LoVo (cell line): ENCODE data around the gene TTLL1.
"Not testable (repeated sequence)": the region's sequence is repeated elsewhere in the genome, so short reads cannot be mapped to it uniquely, and the experiment has no call there.

Experiments used
- DNase-seq: peaks from one replicate; pipeline ENCODE4 v3.0.0-alpha.2; 2016; ENCODE audit warnings: low spot score

TTLL1 gene

DNA sequence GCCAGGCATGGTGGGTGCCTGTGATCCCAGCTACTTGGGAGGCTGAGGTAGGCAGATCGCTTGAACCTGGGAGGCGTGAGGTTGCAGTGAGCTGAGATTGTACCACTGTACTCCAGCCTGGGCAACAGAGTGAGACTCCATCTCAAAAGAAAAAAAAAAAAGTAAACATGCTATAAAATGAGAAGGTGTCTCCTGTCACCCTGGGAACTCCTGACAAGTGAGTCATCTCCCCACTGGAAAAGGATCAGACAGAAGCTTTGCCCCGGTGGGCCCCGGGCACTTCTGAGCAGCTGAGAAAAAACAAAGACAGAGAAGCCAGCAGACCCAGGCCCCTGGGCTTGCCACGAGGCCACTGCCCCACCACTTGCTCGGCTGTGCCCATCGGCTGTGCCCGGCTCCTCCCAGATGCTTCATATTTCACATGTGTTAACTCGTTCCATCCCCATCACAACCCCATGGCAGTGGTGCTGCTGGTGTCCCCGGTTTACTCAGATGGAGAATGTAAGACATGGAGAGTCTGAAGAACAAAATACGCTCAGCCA lies 22.3 kb downstream of the TTLL1 start:
- DNase-seq = peak; percentile 45

DNA sequence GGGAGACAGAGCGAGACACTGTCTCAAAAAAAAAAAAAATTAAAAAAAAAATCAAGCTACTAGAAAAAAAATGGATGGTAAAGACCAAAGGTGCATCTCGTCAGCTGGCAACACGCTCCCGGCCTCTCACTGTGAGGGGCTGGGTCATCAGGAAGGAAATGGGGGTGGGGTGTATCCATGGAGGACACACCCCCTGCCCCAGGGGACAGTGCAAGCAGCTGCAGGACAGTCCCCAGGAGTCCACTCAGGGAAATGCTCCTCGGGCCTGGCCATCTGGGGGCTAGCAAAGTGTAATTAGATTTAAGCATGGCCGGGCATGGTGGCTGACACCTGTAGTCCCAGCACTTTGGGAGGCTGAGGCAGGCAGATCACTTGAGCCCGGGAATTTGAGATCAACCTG lies 23.1 kb downstream of the TTLL1 start:
- no peak for DNase-seq

DNA sequence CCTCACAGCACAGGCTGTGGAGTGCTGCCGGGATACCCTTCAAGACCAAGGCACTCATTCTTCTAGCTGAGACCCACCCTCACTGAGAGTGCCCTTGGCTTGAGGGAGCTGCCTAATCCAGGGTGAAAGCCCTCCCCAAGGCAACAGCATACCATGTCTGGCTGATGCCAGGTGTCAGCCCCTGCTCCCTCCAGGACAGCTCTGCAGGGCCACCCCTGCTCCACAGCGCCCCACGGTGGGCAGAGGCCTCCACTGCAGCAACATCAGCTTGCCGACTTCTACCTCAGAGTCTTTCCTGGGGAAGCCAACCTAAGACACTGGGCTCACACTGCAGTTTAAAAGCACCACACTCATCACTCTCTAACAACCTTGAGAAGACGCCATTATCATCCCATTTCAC lies 29.0 kb downstream of the TTLL1 start:
- no peak for DNase-seq

DNA sequence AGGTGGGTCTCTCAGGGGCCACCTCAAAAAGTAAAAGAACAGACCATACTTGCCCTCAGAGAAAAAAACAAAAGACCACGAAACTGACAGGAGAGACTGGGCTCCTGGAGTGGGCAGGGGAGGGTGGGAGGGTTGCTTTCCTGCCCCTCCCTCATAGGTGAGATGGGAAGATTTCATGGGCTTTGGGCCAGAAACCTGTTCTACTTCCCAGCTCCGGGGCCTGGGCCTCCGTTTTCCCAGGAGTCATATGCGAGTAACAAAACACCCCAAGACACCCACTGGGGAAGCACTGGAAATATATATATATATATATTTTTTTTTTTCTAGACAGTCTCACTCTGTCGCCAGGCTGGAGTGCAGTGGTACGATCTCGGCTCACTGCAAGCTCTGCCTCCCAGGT lies 31.6 kb downstream of the TTLL1 start:
- no peak for DNase-seq

DNA sequence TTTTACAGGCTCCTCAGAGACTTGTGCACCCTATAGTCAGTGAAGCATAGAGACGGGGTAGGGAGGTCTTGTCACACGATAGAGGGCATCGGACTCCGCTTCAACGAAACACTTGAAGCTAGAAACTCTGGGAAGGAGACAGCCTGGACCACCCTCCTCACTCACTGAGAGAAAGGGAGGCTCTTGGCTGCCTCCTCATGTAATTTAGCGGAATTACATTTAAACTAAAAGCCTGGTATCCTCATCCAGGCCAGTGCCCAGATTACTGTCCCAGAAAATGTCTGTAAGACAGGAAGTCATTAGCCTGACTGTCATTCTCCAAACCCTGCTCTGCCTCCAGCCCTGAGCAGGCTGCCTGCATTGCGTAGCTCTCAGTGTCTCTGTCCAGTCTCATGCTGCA lies 36.0 kb downstream of the TTLL1 start:
- DNase-seq = no peak

DNA sequence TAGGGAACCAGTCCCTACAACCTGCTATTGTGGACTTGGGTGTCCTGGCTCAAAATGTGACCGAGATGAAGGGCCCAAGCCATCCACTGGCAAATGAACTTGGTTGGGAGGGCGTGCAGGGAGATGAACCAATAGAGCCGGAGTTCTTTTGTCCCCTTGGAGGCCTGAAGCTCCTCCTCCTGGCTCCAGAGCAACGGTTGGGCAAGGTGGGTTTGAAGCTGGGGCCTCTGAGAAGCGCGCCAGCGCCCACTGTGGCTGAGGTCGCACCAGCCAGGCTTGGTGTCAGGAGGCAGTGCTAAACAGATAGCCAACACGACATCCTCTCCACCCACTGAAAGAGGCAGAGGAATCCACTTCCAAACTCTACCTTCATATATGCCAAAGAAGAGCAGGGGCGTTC lies 38.2 kb downstream of the TTLL1 start:
- DNase-seq = no peak

DNA sequence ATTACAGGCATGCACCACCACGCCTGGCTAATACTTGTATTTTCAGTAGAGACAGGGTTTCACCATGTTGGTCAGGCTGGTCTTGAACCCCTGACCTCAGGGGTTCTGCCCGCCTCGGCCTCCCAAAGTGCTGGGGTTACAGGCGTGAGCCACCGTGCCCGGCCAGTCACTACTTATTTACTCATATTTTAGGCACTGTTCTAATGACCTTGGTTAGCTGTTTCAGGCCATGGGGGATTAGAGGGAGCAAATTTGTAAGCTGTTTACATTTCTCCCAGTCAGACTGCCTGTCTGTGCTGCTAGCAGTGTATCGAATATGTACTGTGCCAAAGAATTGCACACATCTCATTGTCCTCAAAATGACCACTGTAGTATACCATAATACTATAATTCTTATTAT lies 41.6 kb downstream of the TTLL1 start:
- no peak for DNase-seq

DNA sequence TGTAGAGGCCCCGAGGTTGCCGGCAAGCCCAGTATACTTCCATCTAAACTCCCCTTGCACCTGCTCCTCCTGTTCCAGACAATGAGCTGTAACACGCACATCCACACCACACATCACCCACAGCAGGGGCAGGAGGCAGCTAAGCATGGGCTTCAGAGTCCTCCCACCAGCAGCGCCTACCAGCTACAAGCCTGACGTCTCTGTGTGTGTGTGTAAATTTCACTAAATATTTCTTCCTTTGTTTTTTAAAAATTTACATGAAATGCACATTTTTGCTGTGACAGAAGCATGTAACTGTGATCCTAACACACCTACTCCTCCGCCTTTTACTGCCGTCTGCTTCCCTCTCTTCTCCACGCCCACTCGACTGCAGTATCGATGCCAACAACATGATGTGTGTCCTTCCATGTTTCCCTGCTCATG lies 44.9 kb downstream of the TTLL1 start:
- DNase-seq = no peak

DNA sequence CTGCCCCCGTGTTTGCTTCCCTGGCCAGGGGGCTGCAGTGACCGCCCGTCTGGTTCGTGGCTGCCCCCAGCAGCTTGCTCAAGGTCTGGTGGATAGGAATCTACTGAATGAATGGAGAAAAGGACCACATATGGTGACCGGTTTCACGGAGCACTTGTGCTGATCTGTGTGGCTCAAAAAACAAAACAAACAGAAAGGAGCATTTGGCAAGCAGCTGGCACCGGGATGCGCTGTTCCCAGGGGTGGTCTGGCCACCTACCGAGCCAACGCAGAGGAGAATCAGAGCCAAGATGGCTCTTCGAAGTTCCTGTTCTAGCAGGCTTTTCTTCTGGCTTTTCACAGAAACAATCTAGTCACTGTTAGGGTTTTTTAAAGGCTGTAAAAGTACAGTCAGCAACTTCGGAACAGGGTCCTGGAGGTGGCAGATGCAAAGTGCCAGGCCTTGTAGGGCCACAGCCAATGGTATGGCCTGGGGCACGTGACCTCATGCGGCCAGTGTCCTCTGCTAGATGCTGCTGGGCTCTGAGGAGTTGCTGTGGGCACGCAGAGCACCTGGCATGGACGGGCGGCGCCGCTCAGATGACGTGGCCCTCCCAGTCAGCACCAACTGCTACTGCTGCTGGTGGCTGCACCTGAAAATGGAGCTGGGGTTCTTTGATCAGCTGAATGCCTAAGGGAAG lies 47.0 kb downstream of the TTLL1 start:
- DNase-seq = no peak

DNA sequence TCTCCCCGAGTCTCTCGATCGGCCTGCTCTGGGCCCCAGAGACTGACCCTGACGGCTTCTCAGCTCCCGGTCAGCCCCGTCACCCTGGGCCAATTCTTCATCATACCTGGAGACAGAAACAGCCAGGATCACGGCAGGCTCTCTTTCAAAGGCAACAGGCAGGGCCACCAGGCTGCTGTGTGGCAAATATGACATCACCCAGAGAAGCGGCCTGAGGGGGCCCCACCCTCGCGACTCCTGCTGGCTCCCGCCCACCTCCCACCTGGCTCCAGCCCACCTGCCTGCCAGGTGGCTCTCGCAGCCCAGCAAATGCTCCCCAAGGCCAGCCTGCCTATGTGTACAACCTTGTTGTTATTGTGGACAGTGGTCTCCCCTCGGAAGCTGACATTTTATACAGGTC lies 49.4 kb downstream of the TTLL1 start:
- no peak for DNase-seq

DNA sequence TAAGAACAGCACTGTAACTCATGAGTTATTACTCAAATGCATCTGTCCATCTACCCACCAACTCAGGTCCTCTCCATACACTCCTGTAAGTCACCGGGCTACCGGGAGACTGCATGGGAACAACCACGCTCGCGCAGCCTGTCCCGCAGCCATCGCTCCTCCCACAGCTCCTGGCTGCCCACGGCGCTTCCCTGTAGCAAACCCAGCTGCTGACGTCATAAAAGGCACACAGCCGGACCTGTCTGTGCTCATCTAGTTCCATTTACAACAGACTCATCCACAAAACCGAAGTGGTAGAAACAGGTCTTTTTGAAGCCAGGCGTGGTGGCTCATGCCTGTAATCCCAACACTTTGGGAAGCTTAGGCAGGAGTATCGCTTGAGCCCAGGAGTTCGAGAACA lies 50.9 kb downstream of the TTLL1 start:
- no peak for DNase-seq

DNA sequence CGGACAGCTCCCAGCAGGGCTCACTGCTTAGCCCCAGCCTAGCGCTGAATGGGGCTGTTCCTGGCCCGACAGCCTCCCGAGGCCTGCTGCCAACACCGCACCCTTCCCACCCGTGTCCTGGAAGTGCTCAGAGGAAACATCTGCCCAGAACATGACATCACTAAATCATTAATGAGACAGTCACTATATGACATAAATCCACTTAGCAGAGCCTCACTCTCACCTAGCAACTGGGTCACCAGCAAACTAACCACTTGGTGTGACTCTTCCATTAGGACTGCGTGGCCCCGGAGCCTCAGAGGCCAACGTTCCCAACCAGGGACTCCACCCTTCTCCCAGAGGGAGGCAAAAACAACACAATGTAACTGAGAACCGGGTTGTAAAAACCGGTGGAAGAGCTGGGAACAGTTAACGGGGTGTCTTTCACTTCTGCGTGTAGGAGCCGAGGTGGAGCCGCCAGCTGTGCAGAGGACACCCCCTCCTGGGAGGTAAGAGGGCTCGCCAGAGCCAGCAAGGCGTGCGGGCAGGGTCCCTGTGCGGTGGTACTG lies 52.8 kb downstream of the TTLL1 start:
- no peak for DNase-seq

DNA sequence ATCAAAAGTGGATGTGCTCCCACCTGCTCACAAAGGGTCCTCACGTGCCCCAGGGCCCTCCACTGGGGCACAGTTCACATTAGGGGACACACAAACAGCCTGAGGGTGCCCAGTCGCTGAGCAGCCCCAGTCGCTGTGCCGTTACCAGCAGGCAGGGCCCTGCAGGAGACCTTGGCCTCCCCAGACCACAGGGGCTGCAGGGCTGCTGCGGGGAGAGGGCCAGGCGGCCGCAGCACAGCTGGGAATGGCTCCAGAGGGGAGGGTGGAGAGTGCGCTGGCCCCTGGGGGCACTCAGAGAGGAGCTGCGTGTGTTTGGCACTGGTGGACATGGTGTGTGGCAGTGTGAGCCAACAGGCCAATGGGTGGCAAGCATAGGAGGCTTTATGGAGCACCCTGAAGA lies 53.9 kb downstream of the TTLL1 start:
- no peak for DNase-seq

DNA sequence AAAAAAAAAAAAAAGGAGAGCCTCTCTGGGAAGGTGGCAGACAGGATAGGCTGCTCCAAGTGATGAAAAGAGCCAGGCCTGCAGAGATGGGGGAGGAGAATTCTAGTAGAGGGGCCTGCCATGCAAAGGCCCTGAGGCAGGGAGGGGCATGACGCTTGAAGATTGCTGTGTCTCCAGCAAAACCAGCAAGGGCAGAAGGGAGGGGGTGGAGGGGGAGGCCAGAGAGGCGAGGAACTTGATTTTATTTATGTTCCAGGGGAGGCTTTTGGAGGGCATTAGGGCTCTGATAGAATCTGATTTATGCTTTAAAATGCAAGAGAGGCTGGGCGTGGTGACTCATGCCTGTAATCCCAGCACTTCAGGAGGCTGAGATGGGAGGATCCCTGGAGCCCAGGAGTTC lies 57.6 kb downstream of the TTLL1 start:
- no peak for DNase-seq

DNA sequence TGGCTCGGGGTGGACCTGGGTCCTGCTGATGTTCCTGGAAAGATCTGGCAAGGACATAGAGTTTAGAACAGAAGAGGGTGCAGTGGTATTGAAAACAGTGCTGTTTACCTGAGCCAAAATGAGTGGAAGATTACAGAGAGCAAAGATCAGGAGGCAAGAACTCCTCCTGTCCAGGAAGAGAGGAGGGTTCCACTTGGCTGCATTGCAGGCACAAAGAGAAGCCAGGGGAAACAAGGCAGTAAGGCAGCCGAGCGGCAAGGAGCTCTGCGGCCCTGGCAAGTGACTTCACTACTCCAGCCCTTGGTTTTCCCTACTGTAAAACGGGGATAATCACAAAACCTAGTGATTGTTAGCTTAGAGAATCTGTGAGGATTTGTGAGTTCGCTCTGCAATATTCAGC lies 70.6 kb downstream of the TTLL1 start:
- no peak for DNase-seq

DNA sequence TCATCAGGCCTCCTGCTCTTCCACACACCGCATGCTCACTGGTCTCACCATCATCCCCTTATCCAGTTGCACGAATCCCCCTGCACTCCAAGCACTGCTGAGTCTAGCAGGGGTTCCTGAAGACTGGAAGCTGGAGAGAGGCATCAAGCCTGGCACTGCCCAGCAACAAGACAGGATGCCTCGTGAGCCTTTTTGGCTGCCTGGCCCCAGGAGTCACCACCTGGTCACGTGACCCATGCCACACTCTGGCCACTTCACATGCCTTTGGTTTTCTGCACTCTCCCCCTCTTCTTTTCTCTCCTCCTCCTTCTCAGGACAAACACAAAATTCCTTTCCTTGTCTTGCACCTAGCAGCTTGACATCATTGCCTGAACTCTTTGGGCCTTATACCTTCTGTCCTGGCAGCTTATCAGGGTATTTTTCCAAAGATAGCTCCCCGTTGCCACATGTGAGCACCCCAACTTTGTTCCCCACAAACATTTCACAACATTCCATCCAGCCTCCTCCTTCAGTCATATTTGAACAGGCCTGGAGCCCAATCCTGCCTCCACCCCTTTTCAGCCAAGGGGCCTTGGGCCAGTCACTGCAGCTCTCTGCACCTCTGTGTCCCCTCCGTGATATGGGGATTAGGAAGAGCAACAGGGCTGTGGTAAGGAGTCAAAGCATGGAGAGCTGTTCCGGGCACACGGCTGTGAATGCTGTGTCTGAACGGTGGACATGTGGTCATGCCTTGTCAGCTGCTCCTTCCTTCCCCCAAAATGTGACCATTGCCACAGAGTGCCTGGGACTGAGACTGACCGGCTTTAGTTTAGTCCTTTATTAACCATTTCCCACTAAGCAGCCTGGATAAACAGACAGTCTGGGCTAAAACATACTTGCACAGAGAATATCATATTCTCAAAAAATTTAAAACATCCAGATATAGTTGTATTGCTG lies 71.4 kb downstream of the TTLL1 start:
- DNase-seq = no peak

DNA sequence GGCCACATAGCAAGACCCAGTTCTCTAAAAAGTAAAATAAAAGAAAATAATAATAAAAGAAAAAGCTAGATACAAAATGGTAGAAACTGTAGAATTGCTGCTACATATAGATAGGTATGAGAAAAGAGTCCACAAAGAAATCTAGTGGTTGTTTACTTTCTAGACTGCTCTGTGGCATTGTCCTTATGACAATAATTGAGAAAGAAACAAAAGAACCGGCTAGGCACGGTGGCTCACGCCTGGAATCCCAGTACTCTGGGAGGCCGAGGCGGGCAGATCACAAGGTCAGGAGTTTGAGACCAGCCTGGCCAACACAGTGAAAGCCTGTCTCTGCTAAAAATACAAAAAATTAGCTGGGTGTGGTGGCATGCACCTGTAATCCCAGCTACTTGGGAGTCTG lies 73.0 kb downstream of the TTLL1 start:
- DNase-seq = not testable (repeated sequence)

DNA sequence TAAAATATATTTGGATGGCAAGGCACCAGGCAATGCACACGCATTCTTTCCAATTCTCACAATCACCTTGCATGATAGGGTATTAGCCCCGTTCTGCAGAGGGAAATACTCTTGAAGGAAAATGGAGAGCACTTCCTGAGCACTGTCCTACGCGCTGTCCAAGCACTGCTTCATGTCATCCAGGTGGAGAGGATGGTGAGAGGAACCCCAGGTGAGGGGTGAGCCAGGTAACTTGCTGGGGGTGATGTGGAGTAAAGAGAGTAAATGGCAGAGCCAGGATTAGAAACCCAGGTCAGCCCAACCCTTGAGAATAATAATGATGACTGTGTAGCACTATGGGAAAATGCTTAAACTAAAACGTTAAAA lies 73.5 kb downstream of the TTLL1 start:
- DNase-seq = no peak

DNA sequence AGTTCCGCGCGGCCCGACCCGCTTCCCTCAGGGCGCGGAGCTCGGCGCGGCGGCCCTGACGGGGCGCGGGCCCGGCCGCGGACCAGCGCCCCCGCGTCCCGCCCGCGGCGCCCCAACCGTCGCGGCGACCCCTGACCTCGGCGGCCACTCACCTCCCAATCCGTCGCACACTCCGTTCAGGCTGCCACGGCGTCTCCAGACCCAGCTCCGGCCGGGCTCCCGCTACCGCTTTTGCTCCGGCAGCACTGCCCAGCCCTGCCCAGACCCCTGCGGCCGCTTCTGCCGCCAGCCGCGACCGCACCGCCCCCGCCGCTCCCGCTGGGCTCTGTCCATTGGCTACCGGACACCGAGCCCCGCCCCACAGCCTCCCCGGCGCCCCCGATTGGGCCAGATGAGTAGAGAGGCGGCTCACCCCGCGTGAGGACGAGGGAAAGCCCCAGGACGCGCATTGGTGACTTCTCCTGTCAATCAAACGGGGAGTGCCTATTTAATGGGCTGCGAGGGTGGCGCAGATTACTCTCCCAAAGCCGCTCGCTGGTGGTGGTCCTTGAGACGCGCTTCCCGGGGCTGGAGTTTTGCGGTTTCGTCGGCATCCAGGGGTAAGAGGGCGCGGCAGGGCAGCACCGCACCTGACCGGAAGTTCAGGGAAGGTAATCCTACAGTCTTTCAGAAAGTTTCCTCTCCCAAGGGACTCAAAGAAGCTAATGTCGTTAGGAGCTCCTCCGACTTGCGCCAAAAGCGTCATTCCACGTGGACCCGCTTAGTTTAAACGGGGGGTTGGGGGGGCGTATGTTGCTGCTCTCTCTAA lies 74.1 kb downstream of the TTLL1 start, which contains the start of gene PACSIN2:
Gene PACSIN2 (minus strand): TSS at position 281 of the 808 bp plus-strand sequence. CDS start 103,069 bp downstream, outside the sequence.
- peak; percentile 97 for DNase-seq

DNA sequence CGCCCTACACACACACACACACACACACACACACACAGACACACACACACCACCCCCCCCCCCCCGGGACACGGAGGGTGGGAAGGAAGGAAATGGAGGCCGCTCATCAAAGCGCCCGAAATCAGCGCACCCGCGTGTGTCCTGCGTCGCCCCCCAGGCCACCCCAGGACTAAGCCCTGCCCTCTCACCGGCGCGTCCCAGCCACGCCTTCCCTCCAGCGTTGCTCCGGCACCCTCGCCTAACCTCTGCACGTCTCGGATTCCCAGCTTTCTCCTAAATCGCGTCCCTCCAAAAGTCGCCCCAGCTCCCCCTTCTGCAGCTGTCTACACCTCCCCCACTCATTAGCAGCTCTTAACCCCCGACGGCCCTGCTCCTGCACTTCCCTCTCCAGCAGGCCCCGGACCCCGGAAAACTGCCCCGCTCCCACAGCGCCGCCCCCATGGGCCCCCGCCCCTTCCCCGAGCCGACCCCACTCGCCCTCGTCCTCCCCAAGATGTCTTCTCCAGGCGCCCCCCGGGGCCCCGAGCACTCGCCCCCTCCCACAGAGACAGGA lies 74.8 kb downstream of the TTLL1 start:
- peak; percentile 41 for DNase-seq
